ENCODE results near the gene SUN3. TPM values are rescaled to one million over a fixed set of nuclear protein-coding genes. Genes with fewer than 3 reads are reported as not detected.

SUN3 gene
- polyA plus RNA-seq, 1 experiment: not detected

- no peak for TF ChIP-seq CTCF (IDR thresholded peaks at IDR 0.05; ENCODE audit: insufficient read depth, low read depth, low read length)
- ChIA-PET POLR2A (no interaction called here), CTCF (interaction anchor here (1.4 kb wide), 1 partner anchor 8 kb away, joined by 3 read pairs; no protein-coding TSS in a partner anchor)
Observed at GRCh38 chr7:48049850-48050249, 20.9 kb upstream of the SUN3 start.

GRCh38 chr7:48048113-48048512, 19.2 kb upstream of the SUN3 start:
- H3K4me3 ChIP-seq (ENCODE audit: low read depth, low read length): no peak overlapping the region
- ChIA-PET CTCF (no interaction called here), POLR2A (no interaction called here)
- no peaks in the 10 kb centered on the region for H3K27me3 ChIP-seq (ENCODE audit: control insufficient read depth, insufficient read depth, low read length)
- H3K36me3 ChIP-seq (ENCODE audit: control insufficient read depth, insufficient read depth, low read length): no peaks in the 10 kb centered on the region
- no peak for DNase-seq (ENCODE audit: low read depth)
- TF ChIP-seq CTCF (IDR thresholded peaks at IDR 0.05; ENCODE audit: insufficient read depth, low read depth, low read length): no peak

More at GRCh38 chr7:48049850-48050249, 20.9 kb upstream of the SUN3 start:
- DNase-seq (ENCODE audit: low read depth): no peak
- H3K4me3 ChIP-seq (ENCODE audit: low read depth, low read length): no peak overlapping the region
- no peaks in the 10 kb centered on the region for H3K36me3 ChIP-seq (ENCODE audit: control insufficient read depth, insufficient read depth, low read length)
- H3K27me3 ChIP-seq (ENCODE audit: control insufficient read depth, insufficient read depth, low read length): no peaks in the 10 kb centered on the region

- TF ChIP-seq CTCF (IDR thresholded peaks at IDR 0.05; ENCODE audit: insufficient read depth, low read depth, low read length): no peak
- no peak overlapping the region for H3K4me3 ChIP-seq (ENCODE audit: low read depth, low read length)
- no peaks in the 10 kb centered on the region for H3K36me3 ChIP-seq (ENCODE audit: control insufficient read depth, insufficient read depth, low read length)
- POLR2A ChIA-PET: no interaction called here
- CTCF ChIA-PET: interaction anchor here (0.9 kb wide), 1 partner anchor 64 kb away, joined by 4 read pairs; no protein-coding TSS in a partner anchor
- DNase-seq (ENCODE audit: low read depth): no peak
- H3K27me3 ChIP-seq (ENCODE audit: control insufficient read depth, insufficient read depth, low read length): no peaks in the 10 kb centered on the region
Observed at GRCh38 chr7:48046458-48046857, 17.6 kb upstream of the SUN3 start.

- no peak for DNase-seq (ENCODE audit: low read depth)
- Histone ChIP-seq H3K36me3 (ENCODE audit: control insufficient read depth, insufficient read depth, low read length) (no peaks in the 10 kb centered on the region), H3K4me3 (ENCODE audit: low read depth, low read length) (no peak overlapping the region), H3K27me3 (ENCODE audit: control insufficient read depth, insufficient read depth, low read length) (no peaks in the 10 kb centered on the region)
- ChIA-PET CTCF (no interaction called here), POLR2A (no interaction called here)
- TF ChIP-seq CTCF (IDR thresholded peaks at IDR 0.05; ENCODE audit: insufficient read depth, low read depth, low read length): no peak
Observed at GRCh38 chr7:48045195-48045765, 16.4 kb upstream of the SUN3 start.

GRCh38 chr7:48042636-48043035, 13.7 kb upstream of the SUN3 start:
- DNase-seq (ENCODE audit: low read depth): no peak
- Histone ChIP-seq H3K36me3 (ENCODE audit: control insufficient read depth, insufficient read depth, low read length) (no peaks in the 10 kb centered on the region), H3K4me3 (ENCODE audit: low read depth, low read length) (no peak overlapping the region), H3K27me3 (ENCODE audit: control insufficient read depth, insufficient read depth, low read length) (no peaks in the 10 kb centered on the region)
- TF ChIP-seq CTCF (IDR thresholded peaks at IDR 0.05; ENCODE audit: insufficient read depth, low read depth, low read length): no peak
- CTCF ChIA-PET: interaction anchor here (3.5 kb wide), 1 partner anchor 68 kb away, joined by 11 read pairs; no protein-coding TSS in a partner anchor
- POLR2A ChIA-PET: no interaction called here

Measured in BJ (cell line).